Parathyroid adenoma (tissue), 2 donors: Measurements from ENCODE around the gene ZNF410.

Source experiments
- H2AFZ ChIP-seq: fragments of 300-600 bp; sonication (generic); one replicate; pipeline ENCODE4 v1.7.0; 2017; ENCODE audit warnings: antibody characterized with exemption, mild to moderate bottlenecking
- H3K27ac ChIP-seq: fragments of 300-600 bp; sonication (generic); one replicate; pipeline ENCODE4 v1.7.0; 2017
- H3K27me3 ChIP-seq: fragments of 300-600 bp; sonication (generic); one replicate; pipeline ENCODE4 v1.7.0; 2017; ENCODE audit warnings: low read length; ENCODE audit not compliant: control insufficient read depth, insufficient read depth
- H3K36me3 ChIP-seq: fragments of 300-600 bp; sonication (generic); one replicate; pipeline ENCODE4 v1.7.0; 2017; ENCODE audit warnings: low read length; ENCODE audit not compliant: control insufficient read depth, insufficient read depth
- H3K4me1 ChIP-seq: fragments of 300-600 bp; sonication (generic); one replicate; pipeline ENCODE4 v1.7.0; 2017; ENCODE audit warnings: control low read depth
- H3K4me2 ChIP-seq: fragments of 300-600 bp; sonication (generic); one replicate; pipeline ENCODE4 v1.7.0; 2017; ENCODE audit warnings: low read length
- H3K4me3 ChIP-seq: fragments of 300-600 bp; sonication (generic); one replicate; pipeline ENCODE4 v1.7.0; 2017; ENCODE audit warnings: low read depth, low read length
- H3K79me2 ChIP-seq: fragments of 300-600 bp; sonication (generic); one replicate; pipeline ENCODE4 v1.7.0; 2017; ENCODE audit warnings: control low read depth
- H3K9ac ChIP-seq: fragments of 300-600 bp; sonication (generic); one replicate; pipeline ENCODE4 v1.7.0; 2017; ENCODE audit warnings: mild to moderate bottlenecking
- H3K9me3 ChIP-seq: fragments of 300-600 bp; sonication (generic); one replicate; pipeline ENCODE4 v1.7.0; 2017; ENCODE audit warnings: low read length; ENCODE audit not compliant: control insufficient read depth
- TF ChIP-seq, protein P1 (sequence below): fragments of 300-600 bp; sonication (generic); IDR thresholded peaks from one replicate; pipeline ENCODE4 v1.7.0; 2017; ENCODE audit warnings: antibody characterized with exemption, mild to moderate bottlenecking
- donor health status: primary hyperparathyroidism.

Gene ZNF410

DNA sequence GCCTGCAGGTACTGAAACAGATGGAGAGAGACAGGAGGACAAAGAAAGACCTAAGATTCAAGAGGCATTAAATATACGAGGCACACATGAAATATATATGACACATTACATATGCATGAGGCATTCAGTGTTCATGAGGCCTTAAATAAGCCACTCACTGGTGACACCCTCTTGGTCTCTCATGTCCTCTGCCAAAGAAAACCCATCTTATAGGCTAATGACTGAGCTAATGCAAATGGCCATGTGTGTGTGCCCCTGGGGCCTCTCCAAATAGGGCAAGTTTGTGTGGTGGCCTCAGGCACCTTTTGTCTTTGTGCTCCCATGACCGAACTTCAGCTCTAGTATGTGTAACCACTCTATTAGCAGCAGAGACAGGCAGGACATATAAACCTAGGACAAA is 82.2 kb downstream of the ZNF410 start:
- no peak overlapping the region for H2AFZ ChIP-seq
- no peaks in the 10 kb centered on the region for H3K9me3 ChIP-seq
- H3K9ac ChIP-seq = no peak overlapping the region
- no peak overlapping the region for H3K4me3 ChIP-seq
- no peaks in the 10 kb centered on the region for H3K79me2 ChIP-seq
- H3K36me3 ChIP-seq = no peaks in the 10 kb centered on the region
- no peak overlapping the region for H3K4me2 ChIP-seq
- H3K4me1 ChIP-seq = no peaks in the 10 kb centered on the region
- TF ChIP-seq, protein P1, sequence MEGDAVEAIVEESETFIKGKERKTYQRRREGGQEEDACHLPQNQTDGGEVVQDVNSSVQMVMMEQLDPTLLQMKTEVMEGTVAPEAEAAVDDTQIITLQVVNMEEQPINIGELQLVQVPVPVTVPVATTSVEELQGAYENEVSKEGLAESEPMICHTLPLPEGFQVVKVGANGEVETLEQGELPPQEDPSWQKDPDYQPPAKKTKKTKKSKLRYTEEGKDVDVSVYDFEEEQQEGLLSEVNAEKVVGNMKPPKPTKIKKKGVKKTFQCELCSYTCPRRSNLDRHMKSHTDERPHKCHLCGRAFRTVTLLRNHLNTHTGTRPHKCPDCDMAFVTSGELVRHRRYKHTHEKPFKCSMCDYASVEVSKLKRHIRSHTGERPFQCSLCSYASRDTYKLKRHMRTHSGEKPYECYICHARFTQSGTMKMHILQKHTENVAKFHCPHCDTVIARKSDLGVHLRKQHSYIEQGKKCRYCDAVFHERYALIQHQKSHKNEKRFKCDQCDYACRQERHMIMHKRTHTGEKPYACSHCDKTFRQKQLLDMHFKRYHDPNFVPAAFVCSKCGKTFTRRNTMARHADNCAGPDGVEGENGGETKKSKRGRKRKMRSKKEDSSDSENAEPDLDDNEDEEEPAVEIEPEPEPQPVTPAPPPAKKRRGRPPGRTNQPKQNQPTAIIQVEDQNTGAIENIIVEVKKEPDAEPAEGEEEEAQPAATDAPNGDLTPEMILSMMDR = no peak
- no peaks in the 10 kb centered on the region for H3K27me3 ChIP-seq
- no peak overlapping the region for H3K27ac ChIP-seq

DNA sequence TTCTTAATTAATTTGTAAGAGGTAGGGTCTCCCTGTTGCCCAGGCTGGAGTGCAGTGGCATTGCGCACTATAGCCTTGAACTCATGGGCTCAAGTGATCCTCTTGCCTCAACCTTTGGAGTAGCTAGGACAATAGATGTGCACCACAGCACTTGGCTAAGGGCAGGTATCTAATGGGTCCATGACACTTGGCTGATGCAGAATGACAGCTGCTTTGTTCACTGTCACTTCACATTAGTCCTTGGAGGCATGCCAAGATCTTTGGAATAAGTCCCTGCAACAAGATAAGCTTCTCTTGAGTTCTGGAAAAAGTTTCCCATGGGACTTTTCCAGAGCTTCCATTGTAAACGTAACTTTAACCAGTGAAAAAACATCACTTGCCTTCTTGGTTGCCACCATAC is 86.8 kb downstream of the ZNF410 start:
- Histone ChIP-seq H3K27me3 (no peaks in the 10 kb centered on the region), H3K4me2 (no peak overlapping the region), H3K79me2 (no peaks in the 10 kb centered on the region), H2AFZ (no peak overlapping the region), H3K9ac (no peak overlapping the region), H3K36me3 (no peaks in the 10 kb centered on the region), H3K4me3 (no peak overlapping the region), H3K9me3 (no peaks in the 10 kb centered on the region), H3K27ac (no peak overlapping the region), H3K4me1 (no peaks in the 10 kb centered on the region)
- TF ChIP-seq, protein P1 = no peak

DNA sequence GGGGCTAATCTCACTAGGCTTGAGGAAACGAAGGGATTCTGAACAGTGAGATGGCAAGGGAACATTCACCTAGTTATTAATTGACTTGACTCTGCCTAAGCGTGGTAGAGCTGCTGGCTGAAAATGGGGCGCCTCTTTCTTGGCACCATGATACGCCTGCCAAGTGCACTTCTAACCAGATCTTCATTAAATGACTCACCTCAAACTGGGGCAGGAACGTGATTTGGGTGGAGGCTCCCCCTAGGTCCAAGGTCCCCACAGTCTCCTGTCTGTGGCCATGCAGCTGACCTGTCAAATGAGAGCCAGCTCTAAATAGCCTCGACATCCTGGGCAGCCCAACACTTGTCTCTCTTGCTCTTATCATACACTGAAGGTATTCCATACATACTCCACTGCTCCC is 89.5 kb downstream of the ZNF410 start:
- Histone ChIP-seq H3K9ac (no peak overlapping the region), H3K27ac (no peak overlapping the region), H3K4me2 (no peak overlapping the region), H2AFZ (no peak overlapping the region), H3K27me3 (no peaks in the 10 kb centered on the region), H3K4me3 (no peak overlapping the region), H3K4me1 (no peaks in the 10 kb centered on the region), H3K79me2 (no peaks in the 10 kb centered on the region), H3K36me3 (no peaks in the 10 kb centered on the region), H3K9me3 (no peaks in the 10 kb centered on the region)
- TF ChIP-seq, protein P1 = no peak

DNA sequence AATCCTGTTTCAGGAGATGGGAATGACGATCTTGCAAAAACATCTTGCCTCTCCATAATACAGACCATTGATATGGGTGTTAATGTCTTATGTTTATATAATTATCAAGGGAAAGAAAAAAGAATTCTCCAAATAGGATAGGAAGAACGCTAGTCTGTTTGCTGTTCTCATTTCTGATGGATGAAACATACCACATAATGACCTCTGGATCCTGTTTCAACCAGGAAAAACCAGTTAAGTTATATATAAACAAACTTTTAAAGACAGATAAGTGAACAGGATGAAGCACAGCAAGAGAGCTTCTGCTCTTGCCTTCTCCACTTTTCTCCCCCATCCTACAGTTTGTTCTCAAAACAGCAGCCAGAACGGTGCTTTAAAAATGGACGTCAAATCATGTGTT is 91.2 kb downstream of the ZNF410 start:
- Histone ChIP-seq H3K36me3 (no peaks in the 10 kb centered on the region), H2AFZ (no peak overlapping the region), H3K27me3 (no peaks in the 10 kb centered on the region), H3K9me3 (no peaks in the 10 kb centered on the region), H3K4me2 (no peak overlapping the region), H3K4me1 (no peaks in the 10 kb centered on the region), H3K27ac (no peak overlapping the region), H3K4me3 (no peak overlapping the region), H3K9ac (no peak overlapping the region), H3K79me2 (no peaks in the 10 kb centered on the region)
- TF ChIP-seq, protein P1 = no peak
